ENCODE measurements around the gene OPTC. TPM values are rescaled to one million over a fixed set of nuclear protein-coding genes. Genes with fewer than 3 reads are reported as not detected.

OPTC gene
- total and polyA plus RNA-seq, 7 donors: not detected

- Histone ChIP-seq H3K4me1 (peaks cover 0 to 30% (median 23%) of the 10 kb centered on the region in 4 donors), H3K36me3 (no peaks in the 10 kb centered on the region), H3K4me3 (no peak overlapping the region), H3K9me3 (no peaks in the 10 kb centered on the region), H3K27me3 (no peaks in the 10 kb centered on the region), H3K27ac (no peak overlapping the region)
- WGBS, 2 donors: 73 to 80% methylated on average over 8 of the region's 8 CpGs
- TF ChIP-seq EP300 (IDR thresholded peaks at IDR 0.05): no peak
- no peak for TF ChIP-seq POLR2A (IDR thresholded peaks at IDR 0.05)
- TF ChIP-seq, protein P1, sequence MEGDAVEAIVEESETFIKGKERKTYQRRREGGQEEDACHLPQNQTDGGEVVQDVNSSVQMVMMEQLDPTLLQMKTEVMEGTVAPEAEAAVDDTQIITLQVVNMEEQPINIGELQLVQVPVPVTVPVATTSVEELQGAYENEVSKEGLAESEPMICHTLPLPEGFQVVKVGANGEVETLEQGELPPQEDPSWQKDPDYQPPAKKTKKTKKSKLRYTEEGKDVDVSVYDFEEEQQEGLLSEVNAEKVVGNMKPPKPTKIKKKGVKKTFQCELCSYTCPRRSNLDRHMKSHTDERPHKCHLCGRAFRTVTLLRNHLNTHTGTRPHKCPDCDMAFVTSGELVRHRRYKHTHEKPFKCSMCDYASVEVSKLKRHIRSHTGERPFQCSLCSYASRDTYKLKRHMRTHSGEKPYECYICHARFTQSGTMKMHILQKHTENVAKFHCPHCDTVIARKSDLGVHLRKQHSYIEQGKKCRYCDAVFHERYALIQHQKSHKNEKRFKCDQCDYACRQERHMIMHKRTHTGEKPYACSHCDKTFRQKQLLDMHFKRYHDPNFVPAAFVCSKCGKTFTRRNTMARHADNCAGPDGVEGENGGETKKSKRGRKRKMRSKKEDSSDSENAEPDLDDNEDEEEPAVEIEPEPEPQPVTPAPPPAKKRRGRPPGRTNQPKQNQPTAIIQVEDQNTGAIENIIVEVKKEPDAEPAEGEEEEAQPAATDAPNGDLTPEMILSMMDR (IDR thresholded peaks at IDR 0.05): no peak
- TF ChIP-seq POLR2AphosphoS5 (IDR thresholded peaks at IDR 0.05): no peak
- DNase-seq: no peak
- intact Hi-C loops (cut with DNase I): no loop called here
These were observed 34.2 kb upstream of the OPTC start for GRCh38 chr1:203459671-203460201.

- no peak for TF ChIP-seq POLR2A (IDR thresholded peaks at IDR 0.05)
- H3K4me3 ChIP-seq: no peak overlapping the region
- H3K27me3 ChIP-seq: no peaks in the 10 kb centered on the region
- H3K9me3 ChIP-seq: no peaks in the 10 kb centered on the region
- peaks cover 0 to 50% (median 43%) of the 10 kb centered on the region in 4 donors for H3K4me1 ChIP-seq
- 58 to 62% methylated on average over 5 of the region's 5 CpGs for WGBS, 2 donors
- DNase-seq: no peak
- H3K36me3 ChIP-seq: no peaks in the 10 kb centered on the region
- intact Hi-C loops (cut with DNase I): loop anchor here (1.0 kb wide), 1 partner anchor 8 kb away; no protein-coding TSS in a partner anchor
- H3K27ac ChIP-seq: peak overlapping the region; percentile 89 to 95 (median 94)
These were observed 32.2 kb upstream of the OPTC start for GRCh38 chr1:203461717-203462116.

DNA sequence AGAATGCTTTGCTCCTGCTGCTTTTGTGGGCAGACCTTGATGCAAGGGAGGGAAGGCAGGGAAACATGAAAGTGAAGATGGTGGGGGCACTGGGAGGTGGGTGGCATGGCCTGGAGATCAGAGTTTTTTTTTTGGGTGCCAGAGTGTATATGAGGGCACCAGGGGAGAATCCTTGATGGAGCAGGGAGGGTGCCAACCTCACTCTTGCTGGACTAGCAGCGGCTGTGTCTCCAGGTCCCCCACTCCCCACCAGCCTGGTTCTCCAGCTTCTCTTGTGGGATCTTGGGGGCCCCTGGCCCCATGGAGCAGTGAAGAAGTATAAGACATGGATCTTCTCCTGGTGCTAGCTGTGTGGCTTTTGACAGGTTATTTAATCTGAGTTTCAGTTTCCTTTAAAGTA is 31.8 kb upstream of the OPTC start:
- H3K9me3 ChIP-seq: no peaks in the 10 kb centered on the region
- H3K27ac ChIP-seq: peak overlapping the region; percentile 89 to 95 (median 94)
- TF ChIP-seq EP300 (IDR thresholded peaks at IDR 0.05) (no peak), POLR2AphosphoS5 (IDR thresholded peaks at IDR 0.05) (no peak), POLR2A (IDR thresholded peaks at IDR 0.05) (no peak)
- TF ChIP-seq, protein P1 (IDR thresholded peaks at IDR 0.05): no peak
- WGBS, 2 donors: 93 to 100% methylated on average over 1 of the region's 1 CpG
- no peak for DNase-seq
- H3K36me3 ChIP-seq: no peaks in the 10 kb centered on the region
- H3K27me3 ChIP-seq: no peaks in the 10 kb centered on the region
- intact Hi-C loops (cut with DNase I): no loop called here
- no peak overlapping the region for H3K4me3 ChIP-seq
- peaks cover 0 to 54% (median 47%) of the 10 kb centered on the region in 4 donors for H3K4me1 ChIP-seq

DNA sequence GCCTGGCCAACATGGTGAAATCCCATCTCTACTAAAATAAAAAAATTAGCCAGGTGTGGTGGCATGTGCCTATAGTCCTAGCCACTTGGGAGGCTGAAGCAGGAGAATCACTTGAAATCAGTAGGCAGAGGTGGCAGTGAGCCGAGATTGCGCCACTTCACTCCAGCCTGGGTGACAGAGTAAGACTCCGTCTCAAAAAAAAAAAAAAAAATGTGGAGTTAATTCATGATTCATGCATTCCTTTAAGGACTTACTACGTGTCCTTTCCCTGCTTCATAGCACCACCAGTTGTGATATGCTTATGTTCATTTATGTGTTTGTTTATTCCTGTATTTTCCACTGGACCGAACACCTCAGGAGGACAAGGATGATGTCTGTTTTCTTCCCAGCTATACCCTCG is 31.1 kb upstream of the OPTC start:
- H3K4me3 ChIP-seq: no peak overlapping the region
- TF ChIP-seq POLR2AphosphoS5 (IDR thresholded peaks at IDR 0.05): peak in 1 of 4 donors; percentile 20
- TF ChIP-seq, protein P1 (IDR thresholded peaks at IDR 0.05): no peak
- TF ChIP-seq POLR2A (IDR thresholded peaks at IDR 0.05): no peak
- no peak for TF ChIP-seq EP300 (IDR thresholded peaks at IDR 0.05)
- peaks cover 0 to 61% (median 54%) of the 10 kb centered on the region in 4 donors for H3K4me1 ChIP-seq
- intact Hi-C loops (cut with DNase I): no loop called here
- H3K27me3 ChIP-seq: no peaks in the 10 kb centered on the region
- H3K36me3 ChIP-seq: no peaks in the 10 kb centered on the region
- no peaks in the 10 kb centered on the region for H3K9me3 ChIP-seq
- peak; percentile 84 for DNase-seq
- WGBS, 2 donors: 79 to 86% methylated on average over 6 of the region's 6 CpGs
- peak overlapping the region; percentile 89 to 95 (median 94) for H3K27ac ChIP-seq

DNA sequence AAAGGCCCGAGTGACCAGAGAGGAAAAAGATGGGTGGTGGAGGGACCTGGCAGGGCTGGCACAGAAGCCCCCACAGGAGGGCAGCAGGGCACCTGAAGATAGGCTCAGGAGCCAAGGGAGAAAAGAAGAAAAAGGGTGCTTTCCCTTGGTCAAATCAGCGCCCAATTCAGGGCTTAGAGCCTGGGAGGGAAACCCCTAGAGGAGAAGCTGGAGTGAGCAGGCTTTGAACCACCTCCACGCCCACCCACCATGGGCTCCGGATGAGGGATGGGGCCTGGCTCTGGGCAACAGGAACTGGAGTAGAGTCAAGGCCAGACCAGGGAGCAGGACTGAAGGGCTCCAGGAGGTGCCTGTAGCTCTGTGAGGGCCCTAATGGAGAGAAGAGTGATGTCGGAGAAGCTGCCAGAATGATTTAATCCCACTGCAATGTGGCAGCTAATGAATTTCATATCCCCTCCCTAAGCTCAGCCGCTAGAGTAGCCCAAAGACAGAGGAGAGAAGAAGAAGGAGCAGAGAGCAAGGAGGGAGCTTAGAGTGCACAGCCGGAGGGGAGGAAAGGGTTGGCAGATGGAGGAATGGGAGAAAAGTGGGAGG is 30.4 kb upstream of the OPTC start:
- TF ChIP-seq EP300 (IDR thresholded peaks at IDR 0.05) (no peak), POLR2AphosphoS5 (IDR thresholded peaks at IDR 0.05) (peak in 1 of 4 donors; percentile 41), POLR2A (IDR thresholded peaks at IDR 0.05) (no peak)
- TF ChIP-seq, protein P1 (IDR thresholded peaks at IDR 0.05): peak in 3 of 4 experiments; percentile 14 to 44 (median 40)
- WGBS, 2 donors: 76 to 79% methylated on average over 7 of the region's 7 CpGs
- Histone ChIP-seq H3K27me3 (no peaks in the 10 kb centered on the region), H3K4me3 (no peak overlapping the region), H3K4me1 (peaks cover 0 to 68% (median 60%) of the 10 kb centered on the region in 4 donors), H3K36me3 (no peaks in the 10 kb centered on the region), H3K9me3 (no peaks in the 10 kb centered on the region), H3K27ac (peak overlapping the region; percentile 89 to 95 (median 94))
- intact Hi-C loops (cut with DNase I): loop anchor here (1.0 to 2.0 kb wide), 2 partner anchors 23 to 185 kb away; no protein-coding TSS in a partner anchor
- DNase-seq: no peak

Measured in sigmoid colon (tissue), 7 donors.